PFSK-1 (cell line): Measurements from ENCODE around the gene IL1RN.

Source experiments
- FOXP2 ChIP-seq: optimal IDR thresholded peaks from 2 replicates; pipeline ENCODE3; 2011; ENCODE audit warnings: borderline replicate concordance, control low read depth, inconsistent platforms; ENCODE audit not compliant: insufficient read depth; ENCODE audit errors: extremely low read length, extremely low read depth
- POLR2AphosphoS5 ChIP-seq: IDR thresholded peaks from 2 replicates; pipeline ENCODE4 v1.6.1; 2012; ENCODE audit warnings: low read depth, mild to moderate bottlenecking, control low read depth, low read length, moderate library complexity
- SIN3A ChIP-seq: IDR thresholded peaks from 2 replicates; pipeline ENCODE4 v1.6.1; 2012; ENCODE audit warnings: mild to moderate bottlenecking, low read length, moderate library complexity, borderline replicate concordance; ENCODE audit not compliant: insufficient read depth
- TAF1 ChIP-seq: IDR thresholded peaks from 2 replicates; pipeline ENCODE4 v1.6.1; 2012; ENCODE audit warnings: low read length, control low read depth, borderline replicate concordance; ENCODE audit not compliant: insufficient read depth
- TF ChIP-seq, protein P1 (sequence below), 2 experiments: IDR thresholded peaks; 2 replicates each; pipeline versions ENCODE4 v1.6.1 to v1.8.0; 2011 to 2012; ENCODE audit warnings: low read depth in 2 of 2, low read length in 2 of 2, control low read depth in 1 of 2, inconsistent platforms in 1 of 2, mild to moderate bottlenecking in 1 of 2, moderate library complexity in 1 of 2; ENCODE audit not compliant: insufficient read depth in 1 of 2

The IL1RN gene

DNA sequence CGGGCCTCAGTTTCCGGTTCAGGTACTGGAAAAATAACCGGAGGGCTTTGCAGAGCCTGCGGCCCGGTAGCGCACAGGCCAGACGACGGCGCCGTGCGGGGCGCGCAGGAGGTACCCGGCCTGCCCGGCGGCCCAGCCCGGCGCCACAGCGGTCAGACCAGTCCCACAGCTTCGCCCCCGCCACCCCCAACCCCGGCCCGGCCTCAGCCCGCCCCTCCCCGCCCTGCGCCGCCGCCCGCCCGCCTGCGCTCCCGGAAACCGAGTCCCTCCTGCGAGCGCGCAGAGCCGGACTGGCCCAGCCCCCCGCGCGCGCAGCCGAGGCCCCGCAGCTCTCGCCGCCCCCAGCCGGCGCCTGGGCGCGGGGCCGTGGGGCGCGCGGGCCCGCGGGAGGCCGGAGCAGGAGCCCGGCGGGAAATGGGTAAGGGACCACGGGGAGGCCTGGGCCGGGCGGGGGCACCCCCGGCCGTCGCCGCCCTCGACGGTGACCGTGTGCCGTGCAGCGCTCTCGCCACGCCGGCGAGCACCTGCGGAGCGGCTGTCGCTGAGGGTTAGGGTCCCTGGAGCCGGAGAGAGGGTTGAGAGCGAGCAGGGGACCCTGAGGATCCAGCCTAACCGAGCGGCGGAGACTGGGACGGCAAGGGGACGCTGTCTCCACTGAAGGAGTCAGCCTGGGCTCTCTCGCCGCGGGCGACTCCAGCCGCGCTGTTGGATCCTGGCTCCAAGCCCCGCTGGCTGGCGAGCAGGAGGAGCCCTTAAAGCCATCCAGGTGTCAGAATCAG lies 29.9 kb downstream of the IL1RN start:
- TF ChIP-seq TAF1 (no peak), SIN3A (no peak), FOXP2 (no peak), POLR2AphosphoS5 (no peak)
- TF ChIP-seq, protein P1, sequence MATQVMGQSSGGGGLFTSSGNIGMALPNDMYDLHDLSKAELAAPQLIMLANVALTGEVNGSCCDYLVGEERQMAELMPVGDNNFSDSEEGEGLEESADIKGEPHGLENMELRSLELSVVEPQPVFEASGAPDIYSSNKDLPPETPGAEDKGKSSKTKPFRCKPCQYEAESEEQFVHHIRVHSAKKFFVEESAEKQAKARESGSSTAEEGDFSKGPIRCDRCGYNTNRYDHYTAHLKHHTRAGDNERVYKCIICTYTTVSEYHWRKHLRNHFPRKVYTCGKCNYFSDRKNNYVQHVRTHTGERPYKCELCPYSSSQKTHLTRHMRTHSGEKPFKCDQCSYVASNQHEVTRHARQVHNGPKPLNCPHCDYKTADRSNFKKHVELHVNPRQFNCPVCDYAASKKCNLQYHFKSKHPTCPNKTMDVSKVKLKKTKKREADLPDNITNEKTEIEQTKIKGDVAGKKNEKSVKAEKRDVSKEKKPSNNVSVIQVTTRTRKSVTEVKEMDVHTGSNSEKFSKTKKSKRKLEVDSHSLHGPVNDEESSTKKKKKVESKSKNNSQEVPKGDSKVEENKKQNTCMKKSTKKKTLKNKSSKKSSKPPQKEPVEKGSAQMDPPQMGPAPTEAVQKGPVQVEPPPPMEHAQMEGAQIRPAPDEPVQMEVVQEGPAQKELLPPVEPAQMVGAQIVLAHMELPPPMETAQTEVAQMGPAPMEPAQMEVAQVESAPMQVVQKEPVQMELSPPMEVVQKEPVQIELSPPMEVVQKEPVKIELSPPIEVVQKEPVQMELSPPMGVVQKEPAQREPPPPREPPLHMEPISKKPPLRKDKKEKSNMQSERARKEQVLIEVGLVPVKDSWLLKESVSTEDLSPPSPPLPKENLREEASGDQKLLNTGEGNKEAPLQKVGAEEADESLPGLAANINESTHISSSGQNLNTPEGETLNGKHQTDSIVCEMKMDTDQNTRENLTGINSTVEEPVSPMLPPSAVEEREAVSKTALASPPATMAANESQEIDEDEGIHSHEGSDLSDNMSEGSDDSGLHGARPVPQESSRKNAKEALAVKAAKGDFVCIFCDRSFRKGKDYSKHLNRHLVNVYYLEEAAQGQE (IDR thresholded peaks at IDR 0.05; ENCODE audit: insufficient read depth in 1 of 2, low read depth in 2 of 2, low read length in 2 of 2), result no peak

DNA sequence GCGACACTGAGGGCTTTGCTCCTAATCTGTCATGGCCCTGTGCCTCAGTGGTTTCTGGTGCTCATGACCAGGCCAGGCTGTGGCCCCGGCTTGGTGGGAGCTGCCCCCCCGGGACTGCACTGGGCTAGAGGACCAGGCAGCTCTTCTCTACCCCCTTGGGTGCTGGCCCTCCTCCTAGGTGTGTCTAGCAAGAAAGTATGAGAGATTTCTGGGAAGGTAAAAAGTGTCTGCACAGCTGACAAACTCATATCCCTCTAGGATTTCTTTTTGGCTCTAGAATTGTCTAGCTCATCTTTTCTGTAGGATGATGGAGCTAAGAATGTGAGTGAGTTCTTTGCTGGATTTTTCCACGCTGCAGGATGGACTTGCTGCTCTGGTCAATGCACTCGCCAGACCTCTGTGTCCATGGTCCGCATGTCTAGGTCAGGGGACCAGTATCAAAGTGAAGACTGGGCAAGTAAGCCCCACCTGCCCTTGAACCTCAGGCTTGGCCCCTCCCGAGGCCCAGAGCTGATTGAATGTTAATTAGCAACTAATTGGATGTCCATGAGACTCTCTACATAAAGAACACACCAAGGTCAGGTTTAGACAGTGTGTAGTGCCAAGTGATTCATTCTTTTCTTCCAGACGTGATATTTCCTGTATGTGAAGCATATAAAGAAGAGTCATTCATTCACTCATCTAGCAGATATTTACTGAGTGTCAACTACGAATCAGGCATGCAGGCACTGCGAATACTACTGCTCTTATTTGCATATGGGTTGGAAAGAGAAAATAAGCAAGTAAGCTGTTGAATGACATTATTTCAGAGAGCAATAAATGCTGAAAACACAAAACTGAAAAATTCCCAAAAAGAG lies 30.7 kb downstream of the IL1RN start:
- TF ChIP-seq SIN3A (no peak), TAF1 (no peak), POLR2AphosphoS5 (no peak)

DNA sequence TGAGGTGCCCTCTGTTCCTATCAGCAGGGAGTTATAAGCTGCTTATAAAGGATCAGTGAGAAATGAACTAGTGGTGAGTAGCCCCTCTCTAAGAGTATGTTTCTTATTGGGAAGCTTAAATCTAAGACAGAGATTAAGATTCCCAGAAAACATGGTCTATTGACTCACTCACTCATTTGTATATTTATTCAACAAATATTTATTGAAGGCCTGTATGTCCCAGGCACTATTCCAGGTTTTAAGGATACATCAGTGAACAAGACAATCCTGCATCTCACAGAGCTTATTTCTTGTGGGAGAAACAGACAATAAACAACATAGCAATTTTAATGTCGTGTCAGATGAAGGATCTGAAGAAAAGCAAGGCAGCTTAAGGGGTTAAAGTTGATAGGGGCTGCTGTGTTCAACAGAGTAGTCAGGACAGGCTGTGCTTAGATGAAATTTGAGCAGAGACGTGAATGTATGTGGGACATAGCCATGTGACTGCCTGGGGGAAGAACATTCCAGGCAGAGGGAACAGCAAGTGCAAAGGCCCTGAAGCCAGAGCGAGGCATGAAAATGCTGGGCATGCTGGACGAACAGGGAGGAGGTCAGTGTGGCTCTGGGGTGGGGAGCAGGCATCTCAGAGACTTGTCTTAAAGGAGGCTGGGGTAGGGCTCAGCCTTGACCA lies 31.6 kb downstream of the IL1RN start:
- TF ChIP-seq, protein P1 (IDR thresholded peaks at IDR 0.05; ENCODE audit: insufficient read depth in 1 of 2, low read depth in 2 of 2, low read length in 2 of 2), result no peak
- TF ChIP-seq TAF1, result no peak
- no peak for TF ChIP-seq SIN3A

DNA sequence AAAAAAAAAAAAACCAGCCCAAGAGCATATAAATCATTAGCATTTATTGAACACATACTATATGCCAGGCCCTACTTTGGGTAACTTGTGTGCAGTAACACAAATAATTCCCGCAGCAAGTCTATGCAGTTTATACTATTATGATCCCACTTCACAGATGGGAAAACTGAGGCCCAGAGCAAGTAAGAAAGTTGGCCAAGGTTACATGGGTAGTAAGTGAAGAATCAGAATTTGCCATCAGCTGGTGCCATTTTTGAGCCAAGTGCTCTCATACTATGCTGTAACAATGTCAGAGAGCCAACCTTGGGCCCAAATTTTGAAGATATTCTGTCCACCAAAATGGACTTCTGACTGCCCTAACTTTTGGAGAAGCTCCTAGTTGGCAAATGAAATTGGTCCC lies 32.9 kb downstream of the IL1RN start:
- TF ChIP-seq, protein P1 (IDR thresholded peaks at IDR 0.05; ENCODE audit: insufficient read depth in 1 of 2, low read depth in 2 of 2, low read length in 2 of 2), result no peak
- no peak for TF ChIP-seq POLR2AphosphoS5
- no peak for TF ChIP-seq FOXP2
- no peak for TF ChIP-seq TAF1
- no peak for TF ChIP-seq SIN3A

DNA sequence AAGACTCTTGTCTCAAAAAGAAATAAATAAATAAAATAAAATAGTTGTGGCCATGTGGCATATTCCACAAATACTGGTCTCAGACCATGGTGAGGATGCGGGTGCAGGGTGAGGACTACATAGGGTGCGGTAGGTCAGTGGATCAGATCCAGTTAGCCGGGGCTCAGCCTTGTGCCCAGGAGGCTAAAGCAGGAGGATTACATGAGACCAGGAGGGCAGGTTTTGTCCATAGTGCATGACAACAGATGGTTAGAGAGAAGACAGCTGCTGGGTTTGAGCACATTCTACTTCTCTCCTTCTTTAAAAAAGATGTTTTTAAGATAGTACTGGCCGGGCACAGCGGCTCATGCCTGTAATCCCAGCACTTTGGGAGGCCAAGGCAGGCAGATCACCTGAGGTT lies 33.6 kb downstream of the IL1RN start:
- TF ChIP-seq FOXP2 (no peak), SIN3A (no peak), TAF1 (no peak), POLR2AphosphoS5 (no peak)
- TF ChIP-seq, protein P1 (IDR thresholded peaks at IDR 0.05; ENCODE audit: insufficient read depth in 1 of 2, low read depth in 2 of 2, low read length in 2 of 2), result no peak
